ENCODE measurements around the gene TUBG1. TPM values are rescaled to one million over a fixed set of nuclear protein-coding genes. Genes with fewer than 3 reads are reported as not detected.
"Not testable (repeated sequence)": the region's sequence is repeated elsewhere in the genome, so short reads cannot be mapped to it uniquely, and the experiment has no call there.

Gene TUBG1
- total RNA-seq, 1 experiment from 2014 or later, result 139 TPM

- intact Hi-C loops (cut with micrococcal nuclease), result loop anchor here (5.0 kb wide), 1 partner anchor 37 kb away; no protein-coding TSS in a partner anchor
- ChIA-PET CTCF (interaction anchor here (1.0 to 2.5 kb wide), 8 partner anchors 14 to 111 kb away, joined by 3 to 9 read pairs (median 4); partner anchors contain the start of genes PLEKHH3, RETREG3 and TUBG1), POLR2A (interaction anchor here (1.0 to 2.7 kb wide), 4 partner anchors 9 to 36 kb away, joined by 3 to 7 read pairs (median 4); partner anchors contain the start of gene PLEKHH3)
These were observed 49.8 kb downstream of the TUBG1 start, which contains the start of gene TUBG2 for GRCh38 chr17:42659079-42659931. TSS of gene TUBG2 (plus strand) at chr17:42659284. CDS start at chr17:42659504, 220 bp downstream.

GRCh38 chr17:42659932-42660274 is 50.4 kb downstream of the TUBG1 start:
- CTCF ChIA-PET, result interaction anchor here (1.2 to 2.5 kb wide), 6 partner anchors 14 to 112 kb away, joined by 3 to 9 read pairs (median 4); partner anchors contain the start of genes PLEKHH3, RETREG3 and TUBG1
- not testable (repeated sequence) for H2AFZ ChIP-seq (ENCODE audit: low read depth, low read length, poor library complexity, severe bottlenecking); H4K20me1 ChIP-seq (ENCODE audit: insufficient read depth); H3K9me3 ChIP-seq (ENCODE audit: control insufficient read depth in 1 of 2, insufficient read depth in 1 of 2, low read depth in 1 of 2, low read length in 2 of 2); H3K9me2 ChIP-seq (ENCODE audit: insufficient read depth); BruUV-seq (replicated peaks); H3K79me2 ChIP-seq (ENCODE audit: insufficient read depth, low read length); H3K27me3 ChIP-seq (ENCODE audit: insufficient read depth, low read length); DNase-seq (ENCODE audit: low read depth, low spot score); H3K36me3 ChIP-seq (ENCODE audit: control insufficient read depth in 1 of 2, insufficient read depth in 2 of 2, low read length in 2 of 2)
- intact Hi-C loops (cut with micrococcal nuclease), result loop anchor here (5.0 kb wide), 1 partner anchor 38 kb away; no protein-coding TSS in a partner anchor
- RAD21 ChIA-PET (ENCODE audit: low non-redundant PET in 1 of 2, low total read pairs in 2 of 2, uncharacterized antibody in 2 of 2, unreplicated experiment in 2 of 2), result interaction anchor here in 1 of 2 experiments (1.2 kb wide), 1 partner anchor 8 kb away, joined by 3 read pairs; no protein-coding TSS in a partner anchor
- Histone ChIP-seq H3K27ac (ENCODE audit: low read depth, low read length) (peak overlapping the region; percentile 92), H3K4me2 (ENCODE audit: low read length) (peak overlapping the region; percentile 96), H3K4me3 (replicated peaks in 1 of 2; ENCODE audit: low read depth in 1 of 2, low read length in 2 of 2) (peak overlapping the region; percentile 74 to 76), H3K9ac (ENCODE audit: low read length) (peak overlapping the region; percentile 71), H3K4me1 (ENCODE audit: control insufficient read depth in 1 of 2, insufficient read depth in 2 of 2, low read length in 2 of 2) (peaks cover 20 to 43% of the 10 kb centered on the region in 2 experiments)
- peak; percentile 49 for ATAC-seq
- POLR2A ChIA-PET, result interaction anchor here (1.0 to 2.7 kb wide), 4 partner anchors 8 to 36 kb away, joined by 3 to 7 read pairs (median 4); partner anchors contain the start of gene PLEKHH3

More at GRCh38 chr17:42659079-42659931, 49.8 kb downstream of the TUBG1 start, which contains the start of gene TUBG2:
- TF ChIP-seq SIN3A (IDR thresholded peaks at IDR 0.05; ENCODE audit: low read depth) (0 out of 2 replicates have a peak, but pooled peaks have one; percentile 29), MAX (IDR thresholded peaks at IDR 0.05) (0 out of 2 replicates have a peak, but pooled peaks have one; percentile 19), POLR2AphosphoS5 (IDR thresholded peaks at IDR 0.05; ENCODE audit: low read depth, low read length) (peak; percentile 89), SP1 (IDR thresholded peaks at IDR 0.05; ENCODE audit: low read depth) (no peak; the same call in 1 of the 2 replicates), POLR2A (IDR thresholded peaks at IDR 0.05; ENCODE audit: borderline replicate concordance, extremely low read depth, insufficient read depth, insufficient read length) (peak; percentile 94), ZFX (IDR thresholded peaks at IDR 0.05) (peak; percentile 74; the same call in 1 of the 2 replicates), YY1 (IDR thresholded peaks at IDR 0.05; ENCODE audit: extremely low read depth, insufficient replicate concordance, low read depth, low read length) (peak; percentile 84), FOSL1 (IDR thresholded peaks at IDR 0.05; ENCODE audit: low read depth) (no peak)
- peak within 1 kb of the TSS; percentile 71 for H3K9ac ChIP-seq (ENCODE audit: low read length)
- BruUV-seq (replicated peaks), result no TSS peak
- no peaks in the 10 kb centered on the region for H3K9me2 ChIP-seq (ENCODE audit: insufficient read depth)
- no peaks in the 10 kb centered on the region; a peak in 1 of 4 replicates for H3K9me3 ChIP-seq (ENCODE audit: control insufficient read depth in 1 of 2, insufficient read depth in 1 of 2, low read depth in 1 of 2, low read length in 2 of 2)
- H3K4me2 ChIP-seq (ENCODE audit: low read length), result peak within 1 kb of the TSS; percentile 96
- peak within 1 kb of the TSS; percentile 92 for H3K27ac ChIP-seq (ENCODE audit: low read depth, low read length)
- DNase-seq (ENCODE audit: low read depth, low spot score) (peak; percentile 80), ATAC-seq (peak; percentile 86)
- H3K4me1 ChIP-seq (ENCODE audit: control insufficient read depth in 1 of 2, insufficient read depth in 2 of 2, low read length in 2 of 2), result peaks cover 20 to 43% of the 10 kb centered on the region in 2 experiments
- H3K79me2 ChIP-seq (ENCODE audit: insufficient read depth, low read length), result no peaks in the 10 kb centered on the region
- RAD21 ChIA-PET (ENCODE audit: low non-redundant PET in 1 of 2, low total read pairs in 2 of 2, uncharacterized antibody in 2 of 2, unreplicated experiment in 2 of 2), result interaction anchor here in 1 of 2 experiments (1.2 kb wide), 1 partner anchor 9 kb away, joined by 3 read pairs; no protein-coding TSS in a partner anchor
- no peak within 1 kb of the TSS for H2AFZ ChIP-seq (ENCODE audit: low read depth, low read length, poor library complexity, severe bottlenecking)
- no peaks in the 10 kb centered on the region for H4K20me1 ChIP-seq (ENCODE audit: insufficient read depth)
- no peaks in the 10 kb centered on the region for H3K27me3 ChIP-seq (ENCODE audit: insufficient read depth, low read length)
- H3K36me3 ChIP-seq (ENCODE audit: control insufficient read depth in 1 of 2, insufficient read depth in 2 of 2, low read length in 2 of 2), result peaks cover 0 to 3% of the 10 kb centered on the region in 2 experiments; a peak in 1 of 4 replicates
- peak within 1 kb of the TSS; percentile 74 to 76 for H3K4me3 ChIP-seq (replicated peaks in 1 of 2; ENCODE audit: low read depth in 1 of 2, low read length in 2 of 2)
